ENCODE data around the gene SPDYE17. TPM values are rescaled to one million over a fixed set of nuclear protein-coding genes. Genes with fewer than 3 reads are reported as not detected.
"Not testable (repeated sequence)": the region's sequence is repeated elsewhere in the genome, so short reads cannot be mapped to it uniquely, and the experiment has no call there.

The SPDYE17 gene
- total and polyA plus RNA-seq, 4 donors: not detected

DNA sequence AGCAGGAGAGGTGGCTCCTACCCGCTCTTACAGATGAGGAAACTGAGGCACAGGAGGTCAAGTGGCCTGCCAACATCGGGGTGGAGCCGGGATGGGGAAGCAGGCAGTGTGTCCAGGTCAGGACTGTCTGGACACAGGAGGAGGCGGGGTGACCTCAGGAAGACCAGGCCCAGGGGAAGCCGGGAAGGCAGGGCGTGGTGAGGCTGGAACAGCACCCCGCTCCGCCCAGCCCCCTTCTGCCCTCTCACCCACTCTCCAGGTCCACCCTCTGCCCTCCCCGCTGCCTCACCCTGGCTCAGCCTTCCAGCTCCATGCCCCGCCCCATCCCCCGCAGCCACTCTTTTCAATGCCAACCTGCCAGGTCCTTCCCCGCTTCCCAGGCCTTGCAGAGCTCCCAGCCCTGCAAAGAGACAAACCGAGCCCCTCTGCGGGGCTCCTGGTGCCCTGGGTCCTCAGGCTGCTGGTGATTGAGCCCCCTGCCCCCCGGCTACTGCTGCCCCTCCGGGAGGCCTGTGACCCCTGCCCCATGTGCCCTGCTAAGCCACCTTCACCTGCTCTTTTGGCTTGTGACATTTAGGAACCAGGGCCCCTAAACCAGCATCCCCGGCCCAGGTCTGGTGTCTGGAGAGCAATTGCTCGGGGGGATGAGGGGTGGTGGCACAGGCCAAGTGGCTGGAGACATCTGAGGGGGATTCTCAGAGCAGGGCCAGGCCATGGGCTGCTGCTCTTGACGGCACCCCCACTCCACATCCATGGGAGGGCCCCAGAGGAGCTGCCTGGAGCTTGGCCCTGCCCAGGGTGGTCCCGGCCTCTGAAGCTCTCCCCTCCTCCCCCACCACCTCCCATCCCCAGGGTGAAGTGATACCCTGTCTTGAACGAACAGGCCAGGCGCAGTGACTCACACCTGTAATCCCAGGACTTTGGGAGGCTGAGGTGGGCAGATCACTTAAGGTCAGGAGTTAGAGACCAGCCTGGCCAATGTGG is 25.7 kb downstream of the SPDYE17 start:
- not testable (repeated sequence) for DNase-seq (ENCODE audit: low spot score); H3K9me3 ChIP-seq (ENCODE audit: control insufficient read depth in 4 of 4, low read length in 3 of 4); H3K36me3 ChIP-seq (ENCODE audit: control insufficient read depth in 4 of 4, insufficient read depth in 3 of 4, low read depth in 1 of 4, low read length in 3 of 4); H3K4me1 ChIP-seq (ENCODE audit: control insufficient read depth in 4 of 4, insufficient read depth in 4 of 4, low read length in 3 of 4); H3K27me3 ChIP-seq (ENCODE audit: control insufficient read depth in 4 of 4, insufficient read depth in 4 of 4, low read length in 3 of 4); H3K9ac ChIP-seq (ENCODE audit: low read depth in 1 of 2, low read length in 2 of 2); H3K4me3 ChIP-seq (ENCODE audit: low read depth in 1 of 3, low read length in 3 of 3)
- peak overlapping the region; percentile 35 to 56 for H3K27ac ChIP-seq (ENCODE audit: low read depth in 1 of 2, low read length in 2 of 2)
- TF ChIP-seq HNF4A (conservative IDR thresholded peaks at IDR 0.05): peak in 1 of 2 donors; percentile 14
- TF ChIP-seq SP1 (IDR thresholded peaks at IDR 0.05): peak; percentile 25
- TF ChIP-seq RXRA (IDR thresholded peaks at IDR 0.05): peak; percentile 35 to 52
- WGBS: 42% methylated on average over 15 of the region's 22 CpGs

GRCh38 chr7:77005461-77006057 is 26.6 kb downstream of the SPDYE17 start:
- peak; percentile 4 for DNase-seq (ENCODE audit: low spot score)
- not testable (repeated sequence) for H3K9me3 ChIP-seq (ENCODE audit: control insufficient read depth in 4 of 4, low read length in 3 of 4); H3K9ac ChIP-seq (ENCODE audit: low read depth in 1 of 2, low read length in 2 of 2); H3K27ac ChIP-seq (ENCODE audit: low read depth in 1 of 2, low read length in 2 of 2); H3K4me1 ChIP-seq (ENCODE audit: control insufficient read depth in 4 of 4, insufficient read depth in 4 of 4, low read length in 3 of 4); H3K27me3 ChIP-seq (ENCODE audit: control insufficient read depth in 4 of 4, insufficient read depth in 4 of 4, low read length in 3 of 4); H3K36me3 ChIP-seq (ENCODE audit: control insufficient read depth in 4 of 4, insufficient read depth in 3 of 4, low read depth in 1 of 4, low read length in 3 of 4); H3K4me3 ChIP-seq (ENCODE audit: low read depth in 1 of 3, low read length in 3 of 3)
- WGBS: 88% methylated on average over 21 of the region's 27 CpGs

DNA sequence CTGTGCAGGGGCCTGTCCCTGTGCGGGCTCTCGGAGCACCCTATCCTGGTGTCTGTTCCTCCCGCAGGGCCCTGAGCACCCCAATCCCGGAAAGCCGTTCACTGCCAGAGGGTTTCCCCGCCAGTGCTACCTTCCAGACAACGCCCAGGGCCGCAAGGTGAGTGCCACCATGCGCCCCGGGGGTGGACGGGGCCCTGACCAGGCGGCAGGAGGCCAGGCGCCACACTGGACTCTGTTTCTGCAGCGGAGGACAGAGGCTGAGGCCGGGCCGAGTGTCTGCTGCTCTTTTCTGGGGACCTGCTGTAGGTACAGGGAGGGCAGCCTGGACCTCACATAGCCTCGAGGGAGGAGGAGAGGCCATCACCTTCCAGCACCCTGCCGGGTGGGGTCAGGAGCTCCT is 28.0 kb downstream of the SPDYE17 start:
- not testable (repeated sequence) for H3K9me3 ChIP-seq (ENCODE audit: control insufficient read depth in 4 of 4, low read length in 3 of 4); H3K9ac ChIP-seq (ENCODE audit: low read depth in 1 of 2, low read length in 2 of 2); H3K4me3 ChIP-seq (ENCODE audit: low read depth in 1 of 3, low read length in 3 of 3); H3K4me1 ChIP-seq (ENCODE audit: control insufficient read depth in 4 of 4, insufficient read depth in 4 of 4, low read length in 3 of 4); H3K36me3 ChIP-seq (ENCODE audit: control insufficient read depth in 4 of 4, insufficient read depth in 3 of 4, low read depth in 1 of 4, low read length in 3 of 4); H3K27ac ChIP-seq (ENCODE audit: low read depth in 1 of 2, low read length in 2 of 2); H3K27me3 ChIP-seq (ENCODE audit: control insufficient read depth in 4 of 4, insufficient read depth in 4 of 4, low read length in 3 of 4)
- WGBS: 95% methylated on average over 11 of the region's 18 CpGs
- peak; percentile 8 for DNase-seq (ENCODE audit: low spot score)

DNA sequence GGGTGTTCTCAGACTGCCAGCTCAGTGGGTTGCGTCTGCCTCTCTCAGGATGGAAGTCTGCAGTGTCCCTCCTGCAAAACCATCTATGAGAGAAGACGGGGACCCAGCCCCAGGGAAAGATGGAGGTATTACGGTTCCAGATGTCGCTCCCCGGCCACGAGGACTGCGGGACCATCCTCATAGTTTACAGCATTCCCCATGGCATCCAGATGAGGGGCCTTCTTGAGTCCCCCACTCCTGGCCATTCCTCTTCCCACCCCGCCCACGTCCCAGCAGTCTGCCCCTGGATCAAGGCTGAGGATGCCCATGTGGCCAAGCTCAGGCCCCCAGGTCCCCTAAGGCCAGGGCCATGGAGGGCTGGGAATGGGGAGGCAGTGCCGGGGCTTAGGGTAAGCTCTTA is 28.9 kb downstream of the SPDYE17 start:
- not testable (repeated sequence) for H3K9me3 ChIP-seq (ENCODE audit: control insufficient read depth in 4 of 4, low read length in 3 of 4); H3K27me3 ChIP-seq (ENCODE audit: control insufficient read depth in 4 of 4, insufficient read depth in 4 of 4, low read length in 3 of 4); H3K4me1 ChIP-seq (ENCODE audit: control insufficient read depth in 4 of 4, insufficient read depth in 4 of 4, low read length in 3 of 4); DNase-seq (ENCODE audit: low spot score); H3K4me3 ChIP-seq (ENCODE audit: low read depth in 1 of 3, low read length in 3 of 3); H3K36me3 ChIP-seq (ENCODE audit: control insufficient read depth in 4 of 4, insufficient read depth in 3 of 4, low read depth in 1 of 4, low read length in 3 of 4); H3K27ac ChIP-seq (ENCODE audit: low read depth in 1 of 2, low read length in 2 of 2); H3K9ac ChIP-seq (ENCODE audit: low read depth in 1 of 2, low read length in 2 of 2)
- 96% methylated on average over 10 of the region's 10 CpGs for WGBS

DNA sequence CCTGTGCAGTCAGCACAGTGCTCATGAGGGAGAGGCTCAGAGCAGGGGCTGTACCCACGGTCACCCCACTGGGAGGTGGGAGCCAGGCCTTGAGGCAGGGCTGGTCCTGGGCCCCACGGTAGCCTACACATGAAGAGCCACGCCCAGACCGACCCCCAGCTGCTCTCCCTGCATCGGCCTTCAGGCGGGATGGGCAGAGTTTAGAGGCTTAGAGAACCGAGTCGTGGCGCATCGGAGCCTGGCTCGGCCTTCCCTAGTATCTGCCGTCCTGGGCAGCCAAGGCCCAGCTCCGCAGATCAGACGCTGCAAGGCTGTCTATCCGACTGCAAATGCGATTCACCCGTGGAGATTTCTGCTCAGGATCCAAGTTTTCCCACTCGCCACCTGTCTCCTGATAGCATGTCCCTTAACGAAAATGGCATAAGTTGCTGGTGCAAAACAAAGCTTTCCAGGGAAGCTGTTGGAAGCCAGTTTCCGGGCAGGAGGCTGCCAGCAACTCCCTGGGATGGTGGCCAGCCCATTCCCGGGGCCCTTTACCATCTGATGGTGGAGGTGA is 29.4 kb downstream of the SPDYE17 start:
- WGBS: 96% methylated on average over 21 of the region's 21 CpGs
- not testable (repeated sequence) for H3K4me3 ChIP-seq (ENCODE audit: low read depth in 1 of 3, low read length in 3 of 3); H3K27ac ChIP-seq (ENCODE audit: low read depth in 1 of 2, low read length in 2 of 2); H3K9me3 ChIP-seq (ENCODE audit: control insufficient read depth in 4 of 4, low read length in 3 of 4); H3K27me3 ChIP-seq (ENCODE audit: control insufficient read depth in 4 of 4, insufficient read depth in 4 of 4, low read length in 3 of 4); DNase-seq (ENCODE audit: low spot score); H3K4me1 ChIP-seq (ENCODE audit: control insufficient read depth in 4 of 4, insufficient read depth in 4 of 4, low read length in 3 of 4); H3K36me3 ChIP-seq (ENCODE audit: control insufficient read depth in 4 of 4, insufficient read depth in 3 of 4, low read depth in 1 of 4, low read length in 3 of 4); H3K9ac ChIP-seq (ENCODE audit: low read depth in 1 of 2, low read length in 2 of 2)

DNA sequence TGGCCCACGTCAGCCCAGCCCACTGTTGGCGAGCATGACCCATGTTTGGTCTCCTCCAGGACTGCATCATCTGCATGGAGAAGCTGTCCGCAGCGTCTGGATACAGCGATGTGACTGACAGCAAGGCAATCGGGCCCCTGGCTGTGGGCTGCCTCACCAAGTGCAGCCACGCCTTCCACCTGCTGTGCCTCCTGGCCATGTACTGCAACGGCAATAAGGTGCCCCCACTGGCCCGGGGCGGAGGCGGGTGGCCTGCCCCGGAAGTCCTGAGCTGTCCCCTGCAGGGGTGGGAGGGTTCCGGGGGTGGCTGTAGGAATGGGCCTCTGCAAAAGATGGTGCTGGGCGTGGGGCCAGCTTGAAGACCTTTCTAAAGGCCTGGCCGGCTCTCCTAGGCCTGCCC is 30.1 kb downstream of the SPDYE17 start:
- not testable (repeated sequence) for H3K4me1 ChIP-seq (ENCODE audit: control insufficient read depth in 4 of 4, insufficient read depth in 4 of 4, low read length in 3 of 4); H3K9ac ChIP-seq (ENCODE audit: low read depth in 1 of 2, low read length in 2 of 2); DNase-seq (ENCODE audit: low spot score); H3K27ac ChIP-seq (ENCODE audit: low read depth in 1 of 2, low read length in 2 of 2); H3K9me3 ChIP-seq (ENCODE audit: control insufficient read depth in 4 of 4, low read length in 3 of 4); H3K27me3 ChIP-seq (ENCODE audit: control insufficient read depth in 4 of 4, insufficient read depth in 4 of 4, low read length in 3 of 4); H3K36me3 ChIP-seq (ENCODE audit: control insufficient read depth in 4 of 4, insufficient read depth in 3 of 4, low read depth in 1 of 4, low read length in 3 of 4); H3K4me3 ChIP-seq (ENCODE audit: low read depth in 1 of 3, low read length in 3 of 3)
- WGBS: 85% methylated on average over 15 of the region's 15 CpGs

- H3K27me3 ChIP-seq (ENCODE audit: control insufficient read depth in 4 of 4, insufficient read depth in 4 of 4, low read length in 3 of 4); DNase-seq (ENCODE audit: low spot score); H3K4me1 ChIP-seq (ENCODE audit: control insufficient read depth in 4 of 4, insufficient read depth in 4 of 4, low read length in 3 of 4); H3K9ac ChIP-seq (ENCODE audit: low read depth in 1 of 2, low read length in 2 of 2); H3K9me3 ChIP-seq (ENCODE audit: control insufficient read depth in 4 of 4, low read length in 3 of 4); H3K27ac ChIP-seq (ENCODE audit: low read depth in 1 of 2, low read length in 2 of 2); H3K4me3 ChIP-seq (ENCODE audit: low read depth in 1 of 3, low read length in 3 of 3); H3K36me3 ChIP-seq (ENCODE audit: control insufficient read depth in 4 of 4, insufficient read depth in 3 of 4, low read depth in 1 of 4, low read length in 3 of 4): not testable (repeated sequence)
- 91% methylated on average over 16 of the region's 37 CpGs for WGBS
These were observed 32.6 kb downstream of the SPDYE17 start for GRCh38 chr7:76999474-77000107.

Measured in liver (tissue), 9 donors.